Transverse colon (tissue), 4 donors: ENCODE results near the gene CDC14B. TPM values are rescaled to one million over a fixed set of nuclear protein-coding genes. Genes with fewer than 3 reads are reported as not detected.

ENCODE experiments used
- DNase-seq: peaks from one replicate; pipeline ENCODE4 v3.0.0-alpha.2; 2019
- H3K27ac ChIP-seq, 4 donors: fragments of 200-600 bp; sonication (generic); 2 replicates each; pipeline ENCODE4 v1.5.1; 2016 to 2018; ENCODE audit warnings: inconsistent platforms in 4 of 4
- H3K27me3 ChIP-seq: fragments of 200-600 bp; sonication (generic); 2 replicates; pipeline ENCODE4 v1.5.1; 2017; ENCODE audit warnings: inconsistent platforms
- H3K36me3 ChIP-seq, 4 donors: fragments of 200-600 bp; sonication (generic); 2 replicates each; pipeline ENCODE4 v1.5.1; 2017 to 2019; ENCODE audit warnings: inconsistent platforms in 4 of 4
- H3K4me1 ChIP-seq, 4 donors: fragments of 200-600 bp; sonication (generic); 2 replicates each; pipeline ENCODE4 v1.5.1; 2017 to 2020; ENCODE audit warnings: inconsistent platforms in 4 of 4
- H3K4me3 ChIP-seq, 4 donors: fragments of 200-600 bp; sonication (generic); 1 replicate in 1 of 4; 2 replicates in 3 of 4; pipeline versions ENCODE4 v1.5.1 to v1.6.1; 2017 to 2019; ENCODE audit warnings: inconsistent platforms in 4 of 4
- H3K9me3 ChIP-seq, 2 donors: fragments of 200-600 bp; sonication (generic); 2 replicates each; pipeline ENCODE4 v1.5.1; 2017 to 2019; ENCODE audit warnings: inconsistent platforms in 2 of 2
- EP300 ChIP-seq: sonication (generic); formaldehyde crosslinking; IDR thresholded peaks from one replicate; pipeline ENCODE4 v1.6.1; 2017; ENCODE audit warnings: antibody characterized with exemption, low read depth
- POLR2A ChIP-seq: fragments of 450-650 bp; IDR thresholded peaks from one replicate; pipeline ENCODE4 v1.6.1; 2016; ENCODE audit warnings: antibody characterized with exemption, mild to moderate bottlenecking, moderate library complexity
- POLR2AphosphoS5 ChIP-seq, 3 donors: sonication (generic); formaldehyde crosslinking; IDR thresholded peaks; one replicate each; pipeline ENCODE4 v1.6.1; 2016; ENCODE audit warnings: antibody characterized with exemption in 3 of 3
- WGBS, 2 donors: methylation state at CpG; one replicate each; pipeline ENCODE4 v1.1.5; 2018; ENCODE audit warnings: low coverage in 1 of 2; 5-methylcytosine and 5-hydroxymethylcytosine counted together
- in situ Hi-C, 4 donors: fragments of 200-750 bp; cut with MboI; loops; one replicate each; pipeline versions ENCODE4 v1.15.0 to v1.15.1; 2017; ENCODE audit warnings: low sequenced_read_pairs in 3 of 4, low pct_ligation_motif_present in 1 of 4, low pct_unique_long_range_greater_than_20kb in 1 of 4
- intact Hi-C: fragments of 100-400 bp; cut with DNase I; formaldehyde crosslinking; loops from one replicate; pipeline ENCODE4 v1.15.1; 2023; ENCODE audit warnings: low total_unique reads
- total RNA-seq, 4 donors: library from RNA; depleted of rRNA; stranded (reverse); fragments of >200 nt; gene quantifications; one replicate each; pipeline ENCODE4 v1.1.0, GENCODE V29; 2016
- TF ChIP-seq, protein P1 (sequence below), 5 experiments: fragments of 200-600 bp in 3 of 5; fragments of 450-650 bp in 2 of 5; sonication (generic) in 3 of 5; IDR thresholded peaks; 1 replicate in 2 of 5; 2 replicates in 3 of 5; pipeline ENCODE4 v1.5.1; 2016 to 2017; ENCODE audit warnings: antibody characterized with exemption in 5 of 5, inconsistent platforms in 3 of 5, mild to moderate bottlenecking in 2 of 5, moderate library complexity in 1 of 5

CDC14B gene
- total RNA-seq, 4 donors from 2014 or later = 18.0 to 22.3 (median 20.9) TPM

GRCh38 chr9:96612966-96613589 is 6.6 kb downstream of the CDC14B start:
- Histone ChIP-seq H3K4me1 (peaks cover 0 to 18% (median 5%) of the 10 kb centered on the region in 4 donors), H3K4me3 (no peak overlapping the region), H3K27me3 (no peaks in the 10 kb centered on the region), H3K27ac (peak overlapping the region; percentile 57 to 71 (median 60)), H3K36me3 (no peaks in the 10 kb centered on the region), H3K9me3 (no peaks in the 10 kb centered on the region)
- WGBS, 2 donors = 17% methylated on average over 1 of the region's 1 CpG
- no peak for DNase-seq
- TF ChIP-seq, protein P1, sequence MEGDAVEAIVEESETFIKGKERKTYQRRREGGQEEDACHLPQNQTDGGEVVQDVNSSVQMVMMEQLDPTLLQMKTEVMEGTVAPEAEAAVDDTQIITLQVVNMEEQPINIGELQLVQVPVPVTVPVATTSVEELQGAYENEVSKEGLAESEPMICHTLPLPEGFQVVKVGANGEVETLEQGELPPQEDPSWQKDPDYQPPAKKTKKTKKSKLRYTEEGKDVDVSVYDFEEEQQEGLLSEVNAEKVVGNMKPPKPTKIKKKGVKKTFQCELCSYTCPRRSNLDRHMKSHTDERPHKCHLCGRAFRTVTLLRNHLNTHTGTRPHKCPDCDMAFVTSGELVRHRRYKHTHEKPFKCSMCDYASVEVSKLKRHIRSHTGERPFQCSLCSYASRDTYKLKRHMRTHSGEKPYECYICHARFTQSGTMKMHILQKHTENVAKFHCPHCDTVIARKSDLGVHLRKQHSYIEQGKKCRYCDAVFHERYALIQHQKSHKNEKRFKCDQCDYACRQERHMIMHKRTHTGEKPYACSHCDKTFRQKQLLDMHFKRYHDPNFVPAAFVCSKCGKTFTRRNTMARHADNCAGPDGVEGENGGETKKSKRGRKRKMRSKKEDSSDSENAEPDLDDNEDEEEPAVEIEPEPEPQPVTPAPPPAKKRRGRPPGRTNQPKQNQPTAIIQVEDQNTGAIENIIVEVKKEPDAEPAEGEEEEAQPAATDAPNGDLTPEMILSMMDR (IDR thresholded peaks at IDR 0.05) = no peak
- TF ChIP-seq POLR2AphosphoS5 (IDR thresholded peaks at IDR 0.05) = no peak
- TF ChIP-seq POLR2A = no peak
- in situ Hi-C loops (no loop called here), intact Hi-C loops (loop anchor here (10.0 kb wide), 1 partner anchor 158 kb away; the partner anchor contains the start of gene HABP4)

GRCh38 chr9:96612105-96612965 is 7.3 kb downstream of the CDC14B start:
- no peaks in the 10 kb centered on the region for H3K36me3 ChIP-seq
- TF ChIP-seq POLR2A = no peak
- peak; percentile 51 to 57 (median 56) for TF ChIP-seq POLR2AphosphoS5 (IDR thresholded peaks at IDR 0.05)
- TF ChIP-seq, protein P1 (IDR thresholded peaks at IDR 0.05) = no peak
- no peak for TF ChIP-seq EP300
- peak; percentile 52 for DNase-seq
- peak overlapping the region; percentile 57 to 71 (median 60) for H3K27ac ChIP-seq
- intact Hi-C loops = loop anchor here (10.0 kb wide), 1 partner anchor 158 kb away; the partner anchor contains the start of gene HABP4
- H3K27me3 ChIP-seq = no peaks in the 10 kb centered on the region
- WGBS, 2 donors = 41 to 54% methylated on average over 6 to 12 of the region's 12 CpGs
- H3K9me3 ChIP-seq = no peaks in the 10 kb centered on the region
- peaks cover 0 to 18% (median 4%) of the 10 kb centered on the region in 4 donors for H3K4me1 ChIP-seq
- H3K4me3 ChIP-seq = no peak overlapping the region
- in situ Hi-C loops = no loop called here

- DNase-seq = no peak
- Histone ChIP-seq H3K4me3 (no peak overlapping the region), H3K9me3 (no peaks in the 10 kb centered on the region), H3K27ac (peak overlapping the region in 3 of 4 donors; percentile 57 to 71 (median 63)), H3K4me1 (peaks cover 0 to 18% (median 4%) of the 10 kb centered on the region in 4 donors), H3K27me3 (no peaks in the 10 kb centered on the region), H3K36me3 (no peaks in the 10 kb centered on the region)
- in situ Hi-C loops (no loop called here), intact Hi-C loops (loop anchor here (10.0 kb wide), 1 partner anchor 157 kb away; the partner anchor contains the start of gene HABP4)
- 69 to 94% methylated on average over 3 of the region's 3 CpGs for WGBS, 2 donors
- TF ChIP-seq POLR2AphosphoS5 (IDR thresholded peaks at IDR 0.05) = no peak
- no peak for TF ChIP-seq EP300
- TF ChIP-seq, protein P1 (IDR thresholded peaks at IDR 0.05) = no peak
- TF ChIP-seq POLR2A = no peak
Observed at GRCh38 chr9:96611302-96611701, 8.3 kb downstream of the CDC14B start.

DNA sequence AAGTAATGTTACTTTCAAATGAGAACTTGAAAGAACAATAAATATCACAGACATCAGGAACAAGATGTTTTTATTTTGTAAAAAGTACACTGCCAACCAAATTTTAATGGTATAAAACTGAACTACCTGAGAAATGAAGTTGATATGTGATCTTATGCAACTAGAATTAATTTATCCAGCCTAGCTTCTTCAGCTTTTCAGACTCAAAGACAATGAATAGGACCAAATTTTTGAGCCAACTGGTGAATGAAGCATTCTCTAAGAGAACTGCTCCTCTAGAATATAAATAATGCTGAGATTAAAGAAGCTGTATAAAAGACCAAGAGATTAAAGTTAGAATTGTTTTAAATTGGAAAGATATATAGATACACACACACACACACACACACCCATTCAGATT is 9.9 kb downstream of the CDC14B start:
- H3K4me3 ChIP-seq = no peak overlapping the region
- H3K27ac ChIP-seq = no peak overlapping the region
- H3K27me3 ChIP-seq = no peaks in the 10 kb centered on the region
- no peak for DNase-seq
- H3K4me1 ChIP-seq = peaks cover 0 to 18% (median 4%) of the 10 kb centered on the region in 4 donors
- no peak for TF ChIP-seq POLR2A
- no peak for TF ChIP-seq POLR2AphosphoS5 (IDR thresholded peaks at IDR 0.05)
- TF ChIP-seq, protein P1 (IDR thresholded peaks at IDR 0.05) = no peak
- no peak for TF ChIP-seq EP300
- in situ Hi-C loops (no loop called here), intact Hi-C loops (loop anchor here (10.0 kb wide), 1 partner anchor 155 kb away; the partner anchor contains the start of gene HABP4)
- H3K9me3 ChIP-seq = no peaks in the 10 kb centered on the region
- no peaks in the 10 kb centered on the region for H3K36me3 ChIP-seq
